NB4 (cell line): ENCODE measurements around the gene ARPC2.

Experiments used
- POLR2A ChIP-seq: IDR thresholded peaks from 2 replicates; pipeline ENCODE4 v1.6.1; 2011; ENCODE audit warnings: mild to moderate bottlenecking; ENCODE audit not compliant: insufficient read length; ENCODE audit errors: extremely low read depth
- TF ChIP-seq, protein P1 (sequence below): IDR thresholded peaks from one replicate; pipeline ENCODE4 v1.5.1; 2012; ENCODE audit warnings: low read depth, low read length

DNA sequence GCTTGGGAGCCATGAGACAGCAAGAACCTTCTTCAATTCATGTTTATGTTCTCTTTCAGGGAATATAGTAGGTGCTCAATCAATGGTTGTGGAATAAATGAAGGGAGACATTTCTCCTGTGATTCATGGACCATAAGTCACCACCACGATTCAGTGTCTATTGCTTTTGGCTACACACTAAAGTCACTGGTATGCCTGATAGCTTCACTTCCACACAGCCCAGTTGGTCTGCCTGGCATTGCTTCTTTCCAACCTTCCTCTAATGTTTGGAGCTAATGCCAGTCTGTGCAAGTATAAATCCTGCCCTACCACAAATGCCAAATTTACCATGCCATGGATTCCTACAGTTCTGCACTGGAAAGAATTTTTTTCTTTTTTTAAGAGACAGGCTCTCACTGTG lies 49.0 kb upstream of the ARPC2 start:
- TF ChIP-seq, protein P1, sequence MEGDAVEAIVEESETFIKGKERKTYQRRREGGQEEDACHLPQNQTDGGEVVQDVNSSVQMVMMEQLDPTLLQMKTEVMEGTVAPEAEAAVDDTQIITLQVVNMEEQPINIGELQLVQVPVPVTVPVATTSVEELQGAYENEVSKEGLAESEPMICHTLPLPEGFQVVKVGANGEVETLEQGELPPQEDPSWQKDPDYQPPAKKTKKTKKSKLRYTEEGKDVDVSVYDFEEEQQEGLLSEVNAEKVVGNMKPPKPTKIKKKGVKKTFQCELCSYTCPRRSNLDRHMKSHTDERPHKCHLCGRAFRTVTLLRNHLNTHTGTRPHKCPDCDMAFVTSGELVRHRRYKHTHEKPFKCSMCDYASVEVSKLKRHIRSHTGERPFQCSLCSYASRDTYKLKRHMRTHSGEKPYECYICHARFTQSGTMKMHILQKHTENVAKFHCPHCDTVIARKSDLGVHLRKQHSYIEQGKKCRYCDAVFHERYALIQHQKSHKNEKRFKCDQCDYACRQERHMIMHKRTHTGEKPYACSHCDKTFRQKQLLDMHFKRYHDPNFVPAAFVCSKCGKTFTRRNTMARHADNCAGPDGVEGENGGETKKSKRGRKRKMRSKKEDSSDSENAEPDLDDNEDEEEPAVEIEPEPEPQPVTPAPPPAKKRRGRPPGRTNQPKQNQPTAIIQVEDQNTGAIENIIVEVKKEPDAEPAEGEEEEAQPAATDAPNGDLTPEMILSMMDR = no peak
- no peak for TF ChIP-seq POLR2A
